ENCODE measurements around the gene RAPGEF4.

DNA sequence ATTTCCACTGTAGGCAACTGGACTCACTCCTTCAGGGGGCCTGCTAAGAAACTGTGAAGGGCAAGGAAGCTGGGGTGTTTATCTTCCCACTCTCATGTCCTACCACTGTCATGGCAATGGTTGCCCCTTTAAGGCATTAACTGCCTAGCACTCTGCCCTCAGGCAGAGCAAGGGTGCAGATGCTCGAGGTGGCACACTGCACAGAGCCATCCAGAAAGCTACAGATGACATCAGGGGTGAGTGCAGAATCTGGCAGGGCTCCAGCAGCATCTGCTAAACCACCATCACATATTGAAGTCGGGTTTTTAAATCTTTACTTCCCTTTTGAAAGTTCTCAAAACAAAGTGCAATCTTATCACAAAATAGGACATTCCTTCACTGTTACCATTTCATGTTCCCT is 75.4 kb downstream of the RAPGEF4 start:
- TF ChIP-seq, protein P1, sequence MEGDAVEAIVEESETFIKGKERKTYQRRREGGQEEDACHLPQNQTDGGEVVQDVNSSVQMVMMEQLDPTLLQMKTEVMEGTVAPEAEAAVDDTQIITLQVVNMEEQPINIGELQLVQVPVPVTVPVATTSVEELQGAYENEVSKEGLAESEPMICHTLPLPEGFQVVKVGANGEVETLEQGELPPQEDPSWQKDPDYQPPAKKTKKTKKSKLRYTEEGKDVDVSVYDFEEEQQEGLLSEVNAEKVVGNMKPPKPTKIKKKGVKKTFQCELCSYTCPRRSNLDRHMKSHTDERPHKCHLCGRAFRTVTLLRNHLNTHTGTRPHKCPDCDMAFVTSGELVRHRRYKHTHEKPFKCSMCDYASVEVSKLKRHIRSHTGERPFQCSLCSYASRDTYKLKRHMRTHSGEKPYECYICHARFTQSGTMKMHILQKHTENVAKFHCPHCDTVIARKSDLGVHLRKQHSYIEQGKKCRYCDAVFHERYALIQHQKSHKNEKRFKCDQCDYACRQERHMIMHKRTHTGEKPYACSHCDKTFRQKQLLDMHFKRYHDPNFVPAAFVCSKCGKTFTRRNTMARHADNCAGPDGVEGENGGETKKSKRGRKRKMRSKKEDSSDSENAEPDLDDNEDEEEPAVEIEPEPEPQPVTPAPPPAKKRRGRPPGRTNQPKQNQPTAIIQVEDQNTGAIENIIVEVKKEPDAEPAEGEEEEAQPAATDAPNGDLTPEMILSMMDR (IDR thresholded peaks at IDR 0.05 in 2 of 3, conservative IDR thresholded peaks at IDR 0.05 in 1 of 3; ENCODE audit: borderline replicate concordance in 1 of 3, insufficient read depth in 1 of 3, low read depth in 2 of 3, low read length in 2 of 3): no peak
- TF ChIP-seq POLR2A (IDR thresholded peaks at IDR 0.05; ENCODE audit: borderline replicate concordance, extremely low read depth, insufficient read depth, insufficient read length) (no peak), TCF7L2 (IDR thresholded peaks at IDR 0.05; ENCODE audit: borderline replicate concordance, extremely low read depth, insufficient read depth, insufficient read length) (no peak), POLR2AphosphoS5 (IDR thresholded peaks at IDR 0.05; ENCODE audit: low read depth, low read length) (no peak), RAD21 (IDR thresholded peaks at IDR 0.05; ENCODE audit: low read depth) (no peak), ZFX (IDR thresholded peaks at IDR 0.05) (no peak), SIN3A (IDR thresholded peaks at IDR 0.05; ENCODE audit: low read depth) (no peak), SP1 (IDR thresholded peaks at IDR 0.05; ENCODE audit: low read depth) (no peak), ZNF274 (IDR thresholded peaks at IDR 0.05; ENCODE audit: low read depth, low read length) (no peak), SRF (IDR thresholded peaks at IDR 0.05; ENCODE audit: low read depth) (no peak)
- TF ChIP-seq, protein P2, sequence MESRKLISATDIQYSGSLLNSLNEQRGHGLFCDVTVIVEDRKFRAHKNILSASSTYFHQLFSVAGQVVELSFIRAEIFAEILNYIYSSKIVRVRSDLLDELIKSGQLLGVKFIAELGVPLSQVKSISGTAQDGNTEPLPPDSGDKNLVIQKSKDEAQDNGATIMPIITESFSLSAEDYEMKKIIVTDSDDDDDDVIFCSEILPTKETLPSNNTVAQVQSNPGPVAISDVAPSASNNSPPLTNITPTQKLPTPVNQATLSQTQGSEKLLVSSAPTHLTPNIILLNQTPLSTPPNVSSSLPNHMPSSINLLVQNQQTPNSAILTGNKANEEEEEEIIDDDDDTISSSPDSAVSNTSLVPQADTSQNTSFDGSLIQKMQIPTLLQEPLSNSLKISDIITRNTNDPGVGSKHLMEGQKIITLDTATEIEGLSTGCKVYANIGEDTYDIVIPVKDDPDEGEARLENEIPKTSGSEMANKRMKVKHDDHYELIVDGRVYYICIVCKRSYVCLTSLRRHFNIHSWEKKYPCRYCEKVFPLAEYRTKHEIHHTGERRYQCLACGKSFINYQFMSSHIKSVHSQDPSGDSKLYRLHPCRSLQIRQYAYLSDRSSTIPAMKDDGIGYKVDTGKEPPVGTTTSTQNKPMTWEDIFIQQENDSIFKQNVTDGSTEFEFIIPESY (IDR thresholded peaks at IDR 0.05; ENCODE audit: extremely low read depth, insufficient replicate concordance, low read length): no peak
- TF ChIP-seq, protein P3, sequence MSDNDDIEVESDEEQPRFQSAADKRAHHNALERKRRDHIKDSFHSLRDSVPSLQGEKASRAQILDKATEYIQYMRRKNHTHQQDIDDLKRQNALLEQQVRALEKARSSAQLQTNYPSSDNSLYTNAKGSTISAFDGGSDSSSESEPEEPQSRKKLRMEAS (IDR thresholded peaks at IDR 0.05): no peak
- TF ChIP-seq, protein P4, sequence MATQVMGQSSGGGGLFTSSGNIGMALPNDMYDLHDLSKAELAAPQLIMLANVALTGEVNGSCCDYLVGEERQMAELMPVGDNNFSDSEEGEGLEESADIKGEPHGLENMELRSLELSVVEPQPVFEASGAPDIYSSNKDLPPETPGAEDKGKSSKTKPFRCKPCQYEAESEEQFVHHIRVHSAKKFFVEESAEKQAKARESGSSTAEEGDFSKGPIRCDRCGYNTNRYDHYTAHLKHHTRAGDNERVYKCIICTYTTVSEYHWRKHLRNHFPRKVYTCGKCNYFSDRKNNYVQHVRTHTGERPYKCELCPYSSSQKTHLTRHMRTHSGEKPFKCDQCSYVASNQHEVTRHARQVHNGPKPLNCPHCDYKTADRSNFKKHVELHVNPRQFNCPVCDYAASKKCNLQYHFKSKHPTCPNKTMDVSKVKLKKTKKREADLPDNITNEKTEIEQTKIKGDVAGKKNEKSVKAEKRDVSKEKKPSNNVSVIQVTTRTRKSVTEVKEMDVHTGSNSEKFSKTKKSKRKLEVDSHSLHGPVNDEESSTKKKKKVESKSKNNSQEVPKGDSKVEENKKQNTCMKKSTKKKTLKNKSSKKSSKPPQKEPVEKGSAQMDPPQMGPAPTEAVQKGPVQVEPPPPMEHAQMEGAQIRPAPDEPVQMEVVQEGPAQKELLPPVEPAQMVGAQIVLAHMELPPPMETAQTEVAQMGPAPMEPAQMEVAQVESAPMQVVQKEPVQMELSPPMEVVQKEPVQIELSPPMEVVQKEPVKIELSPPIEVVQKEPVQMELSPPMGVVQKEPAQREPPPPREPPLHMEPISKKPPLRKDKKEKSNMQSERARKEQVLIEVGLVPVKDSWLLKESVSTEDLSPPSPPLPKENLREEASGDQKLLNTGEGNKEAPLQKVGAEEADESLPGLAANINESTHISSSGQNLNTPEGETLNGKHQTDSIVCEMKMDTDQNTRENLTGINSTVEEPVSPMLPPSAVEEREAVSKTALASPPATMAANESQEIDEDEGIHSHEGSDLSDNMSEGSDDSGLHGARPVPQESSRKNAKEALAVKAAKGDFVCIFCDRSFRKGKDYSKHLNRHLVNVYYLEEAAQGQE (IDR thresholded peaks at IDR 0.05; ENCODE audit: low read depth): no peak
